WERI-Rb-1 (cell line): Measurements from ENCODE around the gene PRAC1.

Source experiments
- DNase-seq: peaks from one replicate; pipeline ENCODE4 v3.0.0-alpha.2; 2020
- H3K27ac ChIP-seq: fragments of 250-450 bp; sonication (Bioruptor Pico); 2 replicates; pipeline ENCODE4 v1.5.1; 2020; ENCODE audit warnings: mild to moderate bottlenecking, moderate library complexity
- H3K27me3 ChIP-seq: fragments of 250-450 bp; sonication (Bioruptor Pico); 2 replicates; pipeline ENCODE4 v1.5.1; 2021; ENCODE audit warnings: mild to moderate bottlenecking, low read depth, moderate library complexity; ENCODE audit not compliant: insufficient read depth, severe bottlenecking
- H3K36me3 ChIP-seq: fragments of 250-450 bp; sonication (Bioruptor Pico); 2 replicates; pipeline ENCODE4 v1.5.1; 2020; ENCODE audit warnings: mild to moderate bottlenecking, moderate library complexity
- H3K4me3 ChIP-seq: 2 replicates; pipeline ENCODE4 v1.5.1; 2011; ENCODE audit warnings: low read depth, mild to moderate bottlenecking, control low read depth, low read length
- H3K9me3 ChIP-seq: fragments of 250-450 bp; sonication (Bioruptor Pico); 2 replicates; pipeline ENCODE4 v1.5.1; 2021; ENCODE audit warnings: mild to moderate bottlenecking, moderate library complexity; ENCODE audit not compliant: severe bottlenecking
- CTCF ChIP-seq: IDR thresholded peaks from 2 replicates; pipeline ENCODE4 v1.5.1; 2011; ENCODE audit warnings: low read depth, mild to moderate bottlenecking, control low read depth, inconsistent platforms, low read length

The PRAC1 gene

GRCh38 chr17:48738803-48739526 is 16.6 kb upstream of the PRAC1 start:
- Histone ChIP-seq H3K4me3 (peak overlapping the region; percentile 2; the same call in 1 of the 2 replicates), H3K27me3 (peaks cover 99% of the 10 kb centered on the region)
- DNase-seq: peak; percentile 39

GRCh38 chr17:48738424-48738802 is 16.1 kb upstream of the PRAC1 start:
- Histone ChIP-seq H3K36me3 (no peaks in the 10 kb centered on the region), H3K9me3 (peaks cover 29% of the 10 kb centered on the region), H3K27ac (no peak overlapping the region), H3K27me3 (peaks cover 99% of the 10 kb centered on the region), H3K4me3 (no peak overlapping the region)
- TF ChIP-seq CTCF: no peak
- DNase-seq: no peak

More at GRCh38 chr17:48738803-48739526, 16.6 kb upstream of the PRAC1 start:
- no peaks in the 10 kb centered on the region for H3K36me3 ChIP-seq
- no peak overlapping the region for H3K27ac ChIP-seq
- H3K9me3 ChIP-seq: peaks cover 28% of the 10 kb centered on the region
- no peak for TF ChIP-seq CTCF

- Histone ChIP-seq H3K27ac (no peak overlapping the region), H3K36me3 (no peaks in the 10 kb centered on the region), H3K9me3 (peaks cover 33% of the 10 kb centered on the region), H3K27me3 (peaks cover 99% of the 10 kb centered on the region), H3K4me3 (no peak overlapping the region)
- no peak for DNase-seq
- no peak for TF ChIP-seq CTCF
These were observed 15.2 kb upstream of the PRAC1 start for GRCh38 chr17:48737330-48738043.

GRCh38 chr17:48735062-48735351 is 12.7 kb upstream of the PRAC1 start:
- DNase-seq: no peak
- H3K9me3 ChIP-seq: peaks cover 29% of the 10 kb centered on the region
- no peaks in the 10 kb centered on the region for H3K36me3 ChIP-seq
- H3K27me3 ChIP-seq: peaks cover 97% of the 10 kb centered on the region
- no peak overlapping the region for H3K4me3 ChIP-seq
- no peak overlapping the region for H3K27ac ChIP-seq
- TF ChIP-seq CTCF: no peak

GRCh38 chr17:48734333-48735061 is 12.2 kb upstream of the PRAC1 start:
- H3K27me3 ChIP-seq: peaks cover 97% of the 10 kb centered on the region
- H3K4me3 ChIP-seq: no peak overlapping the region
- peaks cover 24% of the 10 kb centered on the region for H3K9me3 ChIP-seq
- no peak overlapping the region for H3K27ac ChIP-seq
- no peak for DNase-seq
- no peak for TF ChIP-seq CTCF
- no peaks in the 10 kb centered on the region for H3K36me3 ChIP-seq
